Spleen (tissue), 7 donors: ENCODE results near the gene MYLK.
"Not testable (repeated sequence)": the region's sequence is repeated elsewhere in the genome, so short reads cannot be mapped to it uniquely, and the experiment has no call there.

Source experiments
- CTCF ChIP-seq, 11 experiments: fragments of 200-600 bp in 7 of 11; fragments of 450-650 bp in 4 of 11; sonication (generic) in 4 of 11; IDR thresholded peaks in 8 of 11; conservative IDR thresholded peaks in 3 of 11; 1 replicate in 7 of 11; 2 replicates in 4 of 11; pipeline versions ENCODE4 v1.4.0 to v1.8.0; 2016 to 2021; ENCODE audit warnings: antibody characterized with exemption in 11 of 11, inconsistent platforms in 4 of 11, mild to moderate bottlenecking in 1 of 11
- POLR2AphosphoS5 ChIP-seq, 3 donors: sonication (generic); formaldehyde crosslinking; IDR thresholded peaks; one replicate each; pipeline ENCODE4 v1.5.1; 2017; ENCODE audit warnings: antibody characterized with exemption in 3 of 3
- donor health status: DM: no; HTN: no; CAD: no; lungs with moderate emphysema.
- donor health status: DM: no; HTN: no; CAD: no.
- donor health status: DM: no; HTN: no; CAD: no.

- TF ChIP-seq CTCF (IDR thresholded peaks at IDR 0.05 in 8 of 11, conservative IDR thresholded peaks at IDR 0.05 in 3 of 11); POLR2AphosphoS5 (IDR thresholded peaks at IDR 0.05): not testable (repeated sequence)
Observed at GRCh38 chr3:123603153-123603552, 281.0 kb downstream of the MYLK start.
